Fibroblast of villous mesenchyme (primary cell): ENCODE data around the gene EXOC4. TPM values are rescaled to one million over a fixed set of nuclear protein-coding genes. Genes with fewer than 3 reads are reported as not detected.

ENCODE experiments used
- DNase-seq: peaks from one replicate; pipeline ENCODE4 v3.0.0-alpha.2; 2010; ENCODE audit warnings: low read depth
- H3K4me3 ChIP-seq: 2 replicates; pipeline ENCODE4 v1.5.1; 2011; ENCODE audit warnings: low read depth, mild to moderate bottlenecking, low read length
- total RNA-seq: library from RNA; depleted of rRNA; stranded (reverse); fragments of >200 nt; gene quantifications from 2 replicates; pipeline ENCODE4 v1.2.3, GENCODE V29; 2012
- TF ChIP-seq, protein P1 (sequence below): IDR thresholded peaks from 2 replicates; pipeline ENCODE4 v1.5.1; 2012; ENCODE audit warnings: low read depth, mild to moderate bottlenecking, low read length; ENCODE audit not compliant: insufficient read depth

EXOC4 gene
- total RNA-seq, 1 donor, result 106 TPM

- TF ChIP-seq, protein P1, sequence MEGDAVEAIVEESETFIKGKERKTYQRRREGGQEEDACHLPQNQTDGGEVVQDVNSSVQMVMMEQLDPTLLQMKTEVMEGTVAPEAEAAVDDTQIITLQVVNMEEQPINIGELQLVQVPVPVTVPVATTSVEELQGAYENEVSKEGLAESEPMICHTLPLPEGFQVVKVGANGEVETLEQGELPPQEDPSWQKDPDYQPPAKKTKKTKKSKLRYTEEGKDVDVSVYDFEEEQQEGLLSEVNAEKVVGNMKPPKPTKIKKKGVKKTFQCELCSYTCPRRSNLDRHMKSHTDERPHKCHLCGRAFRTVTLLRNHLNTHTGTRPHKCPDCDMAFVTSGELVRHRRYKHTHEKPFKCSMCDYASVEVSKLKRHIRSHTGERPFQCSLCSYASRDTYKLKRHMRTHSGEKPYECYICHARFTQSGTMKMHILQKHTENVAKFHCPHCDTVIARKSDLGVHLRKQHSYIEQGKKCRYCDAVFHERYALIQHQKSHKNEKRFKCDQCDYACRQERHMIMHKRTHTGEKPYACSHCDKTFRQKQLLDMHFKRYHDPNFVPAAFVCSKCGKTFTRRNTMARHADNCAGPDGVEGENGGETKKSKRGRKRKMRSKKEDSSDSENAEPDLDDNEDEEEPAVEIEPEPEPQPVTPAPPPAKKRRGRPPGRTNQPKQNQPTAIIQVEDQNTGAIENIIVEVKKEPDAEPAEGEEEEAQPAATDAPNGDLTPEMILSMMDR, result no peak
- no peak for DNase-seq
- no peak overlapping the region for H3K4me3 ChIP-seq
These were observed 548.5 kb downstream of the EXOC4 start for GRCh38 chr7:133801341-133801740.

DNA sequence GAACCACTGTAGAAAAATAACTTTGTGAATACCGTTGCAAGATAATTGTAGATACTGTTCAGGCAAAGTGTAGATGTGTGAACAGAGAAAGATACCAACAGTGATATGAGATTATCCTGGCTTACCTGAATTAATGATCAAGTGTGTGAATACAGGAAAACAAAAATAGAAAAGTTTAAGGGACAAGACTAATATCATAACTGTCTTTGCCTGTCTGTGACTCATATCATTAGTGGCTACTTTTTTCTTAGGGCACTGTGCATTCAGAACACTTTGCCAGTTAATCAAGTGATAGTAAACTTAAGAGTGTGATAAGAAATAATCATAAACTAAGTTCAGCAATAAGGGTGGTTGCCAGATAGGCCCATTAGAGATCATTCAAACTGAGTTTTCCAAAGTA is 551.2 kb downstream of the EXOC4 start:
- TF ChIP-seq, protein P1, result no peak
- DNase-seq, result no peak
- no peak overlapping the region for H3K4me3 ChIP-seq

- DNase-seq, result no peak
- TF ChIP-seq, protein P1, result no peak
- no peak overlapping the region for H3K4me3 ChIP-seq
These were observed 552.5 kb downstream of the EXOC4 start for GRCh38 chr7:133805426-133805825.

DNA sequence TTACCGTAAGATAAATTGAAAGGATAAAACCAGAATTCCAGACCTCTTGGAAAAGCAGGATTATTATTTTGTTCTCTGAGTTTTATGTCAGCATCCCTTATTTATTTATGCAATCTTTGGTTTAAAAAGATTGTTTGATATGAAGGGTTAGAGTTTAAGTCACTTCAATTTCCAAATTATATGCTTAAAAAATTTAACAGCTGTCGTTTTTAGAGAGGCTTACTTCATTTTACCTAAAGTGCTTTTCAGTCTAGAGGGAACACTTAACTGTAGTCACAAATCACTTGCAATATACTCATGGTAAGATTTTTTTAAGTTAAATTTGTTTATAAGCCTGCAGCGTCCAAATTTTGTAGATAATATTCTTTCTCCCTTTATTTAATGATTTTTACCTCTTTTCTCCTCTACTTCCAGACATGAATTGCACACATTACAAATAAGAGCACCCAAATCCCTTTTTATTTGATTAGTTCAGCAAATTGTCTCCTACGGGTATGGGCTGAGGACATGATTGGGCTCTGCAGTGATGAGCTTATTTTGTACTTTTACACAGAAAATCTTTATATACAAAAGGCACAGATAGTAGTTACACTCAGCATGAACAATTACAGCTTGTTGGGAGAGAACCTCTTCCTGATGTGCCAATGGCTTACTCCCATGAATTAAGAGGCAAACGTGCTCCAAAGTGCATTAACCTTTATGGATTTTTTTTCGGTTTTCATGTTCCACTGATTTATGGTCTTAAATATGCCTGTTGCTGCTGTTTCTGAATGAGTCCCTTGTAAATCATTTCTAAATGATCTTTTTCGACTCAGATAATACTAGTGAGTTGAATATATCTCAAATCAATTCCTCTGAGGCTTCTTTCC is 555.0 kb downstream of the EXOC4 start:
- TF ChIP-seq, protein P1, result no peak
- no peak for DNase-seq
- H3K4me3 ChIP-seq, result no peak overlapping the region

DNA sequence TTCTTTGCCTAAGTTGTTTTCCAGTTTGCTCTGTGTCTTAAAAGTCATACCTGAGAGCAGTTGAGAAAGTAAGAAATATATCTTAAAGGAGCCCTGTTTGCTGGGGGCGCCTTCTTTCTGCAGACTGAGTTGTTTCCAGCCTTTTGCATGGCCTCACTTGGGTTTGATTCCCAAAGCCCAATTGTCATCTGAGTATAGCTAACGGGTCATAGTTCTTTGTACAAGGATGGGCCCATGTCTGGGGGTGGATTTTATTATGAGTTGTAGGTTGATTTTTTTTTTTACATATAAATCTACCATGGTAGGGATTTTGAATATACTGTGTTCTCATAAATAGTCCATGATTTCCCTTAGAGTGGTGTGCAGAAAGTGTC is 555.6 kb downstream of the EXOC4 start:
- TF ChIP-seq, protein P1, result no peak
- no peak overlapping the region for H3K4me3 ChIP-seq
- DNase-seq, result no peak

DNA sequence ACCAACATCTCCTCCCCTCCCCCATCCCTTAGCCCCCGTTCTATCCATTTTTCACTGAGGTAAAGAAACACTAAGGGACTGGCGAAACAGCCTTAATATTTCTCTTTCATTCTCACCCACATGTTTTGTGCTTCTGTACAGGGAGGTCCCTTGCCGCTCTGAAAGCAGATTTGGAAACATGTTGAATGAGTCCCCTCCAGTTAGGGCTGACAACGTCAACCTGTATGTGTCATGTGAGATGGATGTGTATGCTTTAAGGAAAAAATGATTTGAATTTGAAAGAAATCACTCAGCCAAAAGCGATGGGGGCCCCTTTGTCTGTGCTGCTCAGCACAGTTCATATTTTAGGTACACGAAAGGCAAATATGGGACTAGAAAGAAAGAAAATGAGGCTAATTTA is 560.0 kb downstream of the EXOC4 start:
- TF ChIP-seq, protein P1, result no peak
- DNase-seq, result no peak

GRCh38 chr7:133815611-133816210 is 562.8 kb downstream of the EXOC4 start:
- TF ChIP-seq, protein P1, result no peak
- H3K4me3 ChIP-seq, result no peak overlapping the region
- peak; percentile 35 for DNase-seq

More for the DNA sequence above, 560.0 kb downstream of the EXOC4 start:
- H3K4me3 ChIP-seq, result no peak overlapping the region
